Raji (cell line): ENCODE data around the gene AIF1.

ENCODE experiments used
- POLR2A ChIP-seq: IDR thresholded peaks from 2 replicates; pipeline ENCODE4 v1.6.1; 2011; ENCODE audit warnings: low read depth, low read length, control low read depth; ENCODE audit not compliant: insufficient read depth

The AIF1 gene

DNA sequence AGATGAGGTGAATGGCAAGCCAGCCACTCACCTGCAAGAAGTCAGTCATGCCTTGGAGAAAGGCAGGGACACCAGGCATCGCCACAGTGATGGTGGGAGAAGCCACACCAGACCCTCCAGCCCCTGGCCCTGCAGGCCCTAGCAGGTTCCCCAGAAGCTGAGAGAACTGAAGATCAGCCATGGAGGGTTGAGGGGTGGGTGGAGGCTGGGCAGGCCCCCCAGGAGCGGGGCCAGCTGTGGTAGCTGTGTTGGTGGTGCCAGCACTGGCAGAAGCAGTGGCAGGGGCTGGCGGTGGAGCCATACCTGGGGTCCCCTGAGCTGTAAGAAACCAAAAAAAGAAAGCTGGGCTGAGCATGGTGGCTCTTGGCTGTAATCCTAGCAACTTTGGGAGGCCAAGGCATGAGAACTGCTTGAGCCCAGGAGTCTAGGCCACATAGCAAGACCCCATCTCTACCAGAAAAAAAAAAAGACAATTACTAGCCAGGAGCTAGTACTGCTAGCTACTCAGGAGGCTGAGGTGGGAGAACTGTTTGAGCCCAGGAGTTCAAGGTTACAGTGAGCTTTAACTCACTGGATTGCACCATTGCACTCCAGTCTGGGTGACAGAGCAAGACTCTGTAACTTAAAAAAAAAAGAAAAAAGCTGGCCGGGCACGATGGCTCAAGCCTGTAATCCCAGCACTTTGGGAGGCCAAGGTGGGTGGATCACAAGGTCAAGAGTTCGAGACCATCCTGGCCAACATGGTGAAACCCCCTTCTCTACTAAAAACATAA is 27.9 kb downstream of the AIF1 start:
- TF ChIP-seq POLR2A = no peak

- TF ChIP-seq POLR2A = no peak
Observed at GRCh38 chr6:31643818-31644454, 28.9 kb downstream of the AIF1 start.

- TF ChIP-seq POLR2A = no peak
Observed at GRCh38 chr6:31645325-31645724, 30.3 kb downstream of the AIF1 start.

- no peak for TF ChIP-seq POLR2A
Observed at GRCh38 chr6:31651602-31652191, 36.7 kb downstream of the AIF1 start.

GRCh38 chr6:31652925-31653724 is 38.1 kb downstream of the AIF1 start:
- TF ChIP-seq POLR2A = peak; percentile 68

- no peak for TF ChIP-seq POLR2A
Observed at GRCh38 chr6:31654574-31655348, 39.7 kb downstream of the AIF1 start.

DNA sequence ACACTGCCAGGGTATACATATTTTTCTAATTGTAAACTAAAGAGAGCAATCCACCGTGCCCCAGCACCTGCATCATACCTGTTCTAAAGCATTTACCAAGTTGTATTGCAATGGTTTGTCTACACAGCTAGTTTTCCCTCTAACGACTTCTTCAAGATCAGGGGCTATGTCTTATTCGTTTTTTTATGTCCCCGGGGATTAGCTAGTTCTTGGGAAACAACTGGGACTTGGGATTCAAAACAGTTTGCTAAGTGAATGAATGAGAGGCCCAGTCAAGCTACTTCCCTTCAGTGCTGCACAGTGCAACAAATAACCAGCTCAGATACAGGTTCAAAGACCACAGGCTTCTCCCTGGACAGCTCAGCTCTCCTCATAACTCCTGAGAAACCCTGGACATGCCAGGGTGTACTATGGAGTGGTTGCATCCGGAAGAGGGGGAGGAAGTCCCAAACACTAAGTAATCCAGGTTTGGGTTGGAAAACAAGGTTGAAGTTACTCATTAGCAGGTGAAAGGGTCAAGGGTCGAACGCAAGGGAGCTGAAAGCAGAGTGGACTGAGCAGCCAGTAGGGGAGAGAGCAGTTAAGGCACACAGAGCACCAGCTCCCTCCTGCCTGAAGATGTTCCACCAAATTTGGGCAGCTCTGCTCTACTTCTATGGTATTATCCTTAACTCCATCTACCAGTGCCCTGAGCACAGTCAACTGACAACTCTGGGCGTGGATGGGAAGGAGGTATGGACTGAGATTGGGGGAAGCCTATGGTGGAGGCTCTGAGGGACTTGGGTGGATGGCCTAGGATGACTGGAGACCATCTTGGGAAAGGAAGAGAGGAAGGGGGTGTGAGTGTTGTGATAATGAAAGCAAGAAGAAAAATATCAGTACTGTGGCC is 40.6 kb downstream of the AIF1 start, which contains the start of gene APOM:
APOM (plus strand) TSS at position 546 of the 889 bp plus-strand sequence; CDS start at position 619, 73 bp downstream.
- TF ChIP-seq POLR2A = no peak

DNA sequence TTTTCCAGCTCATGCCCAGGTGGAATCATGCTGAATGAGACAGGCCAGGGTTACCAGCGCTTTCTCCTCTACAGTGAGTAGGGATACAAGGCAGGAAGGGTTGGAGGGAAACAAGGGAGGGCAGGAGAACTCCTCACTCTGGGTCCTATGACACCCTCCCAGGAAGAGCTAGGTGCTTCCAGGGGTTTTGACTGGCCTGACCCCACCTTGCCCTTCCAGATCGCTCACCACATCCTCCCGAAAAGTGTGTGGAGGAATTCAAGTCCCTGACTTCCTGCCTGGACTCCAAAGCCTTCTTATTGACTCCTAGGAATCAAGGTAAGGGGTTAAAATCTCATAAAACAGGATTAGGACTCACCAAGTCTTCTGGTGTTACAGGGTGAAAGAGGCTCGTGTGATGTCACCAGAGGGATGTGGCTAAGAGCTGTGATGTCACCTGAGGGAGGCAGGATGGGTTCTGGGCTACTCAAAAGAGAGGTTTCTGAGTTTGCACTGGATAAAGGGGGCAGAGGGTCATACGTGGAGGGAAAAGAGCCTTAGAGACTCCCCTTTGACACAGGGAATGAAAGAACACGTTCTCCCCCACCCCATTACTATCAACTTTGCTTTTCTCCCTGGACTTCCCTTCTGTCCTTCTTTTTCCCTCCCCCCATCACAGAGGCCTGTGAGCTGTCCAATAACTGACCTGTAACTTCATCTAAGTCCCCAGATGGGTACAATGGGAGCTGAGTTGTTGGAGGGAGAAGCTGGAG is 42.5 kb downstream of the AIF1 start:
- no peak for TF ChIP-seq POLR2A

DNA sequence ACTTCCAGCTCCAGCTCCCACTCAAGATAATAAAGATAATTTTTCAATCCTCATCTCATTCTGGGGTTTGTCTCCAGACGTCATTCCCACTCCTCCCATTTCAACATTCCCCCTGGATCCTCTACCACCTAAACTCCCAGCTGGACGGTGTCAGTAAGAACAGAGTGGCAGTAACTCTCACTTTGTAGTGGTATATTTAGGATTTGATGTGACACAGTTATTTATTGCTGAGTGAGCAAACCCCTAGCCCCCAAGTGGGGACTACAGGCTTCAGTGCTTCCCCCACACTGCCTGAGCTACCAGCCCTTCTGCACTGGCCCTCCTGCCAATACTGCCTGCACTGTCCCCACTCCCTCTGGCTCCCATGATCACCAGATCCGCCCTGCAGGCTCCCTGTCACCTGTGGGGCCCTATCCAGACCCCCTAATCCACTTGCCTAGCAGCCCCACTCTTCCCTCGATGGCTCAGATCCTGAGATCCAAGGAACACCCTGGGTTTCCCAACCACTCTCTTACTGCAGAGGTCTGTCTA is 43.2 kb downstream of the AIF1 start:
- TF ChIP-seq POLR2A = no peak

GRCh38 chr6:31658983-31659648 is 44.1 kb downstream of the AIF1 start:
- no peak for TF ChIP-seq POLR2A

DNA sequence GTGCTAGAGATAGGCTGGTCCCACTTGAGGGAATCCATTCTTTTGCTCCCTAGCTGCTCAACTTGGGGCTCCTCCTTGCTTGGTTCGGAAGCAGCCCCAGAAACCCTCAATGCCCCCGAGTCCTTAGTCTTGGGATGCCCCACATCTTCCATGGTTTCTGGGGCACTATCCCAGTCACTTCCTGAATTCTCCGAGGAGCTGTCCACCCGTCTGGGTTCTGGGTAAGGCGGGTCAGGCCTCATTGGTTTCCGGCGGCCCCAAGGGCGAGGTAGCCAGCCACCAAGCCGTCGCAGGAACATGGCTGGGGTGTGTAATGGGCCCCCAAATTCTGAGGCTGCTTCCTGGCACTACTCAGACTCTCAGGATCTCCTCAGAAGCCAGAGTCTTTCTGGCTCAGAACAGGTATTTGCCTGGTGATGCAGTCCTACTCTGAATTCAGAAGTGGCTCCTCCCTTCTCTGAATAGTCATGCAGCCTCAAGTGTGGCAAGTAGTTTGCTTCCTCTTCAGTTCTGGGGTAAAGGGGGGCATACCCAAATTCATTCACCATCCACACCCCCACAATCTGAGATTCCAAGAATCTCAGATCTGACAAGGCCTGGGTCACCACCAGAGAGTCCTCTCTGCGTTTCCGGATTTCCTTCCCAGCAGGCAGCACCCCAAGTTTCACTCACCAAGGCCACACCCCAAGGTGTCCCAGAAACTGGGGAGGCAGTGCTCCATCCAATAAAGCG is 44.8 kb downstream of the AIF1 start:
- no peak for TF ChIP-seq POLR2A

DNA sequence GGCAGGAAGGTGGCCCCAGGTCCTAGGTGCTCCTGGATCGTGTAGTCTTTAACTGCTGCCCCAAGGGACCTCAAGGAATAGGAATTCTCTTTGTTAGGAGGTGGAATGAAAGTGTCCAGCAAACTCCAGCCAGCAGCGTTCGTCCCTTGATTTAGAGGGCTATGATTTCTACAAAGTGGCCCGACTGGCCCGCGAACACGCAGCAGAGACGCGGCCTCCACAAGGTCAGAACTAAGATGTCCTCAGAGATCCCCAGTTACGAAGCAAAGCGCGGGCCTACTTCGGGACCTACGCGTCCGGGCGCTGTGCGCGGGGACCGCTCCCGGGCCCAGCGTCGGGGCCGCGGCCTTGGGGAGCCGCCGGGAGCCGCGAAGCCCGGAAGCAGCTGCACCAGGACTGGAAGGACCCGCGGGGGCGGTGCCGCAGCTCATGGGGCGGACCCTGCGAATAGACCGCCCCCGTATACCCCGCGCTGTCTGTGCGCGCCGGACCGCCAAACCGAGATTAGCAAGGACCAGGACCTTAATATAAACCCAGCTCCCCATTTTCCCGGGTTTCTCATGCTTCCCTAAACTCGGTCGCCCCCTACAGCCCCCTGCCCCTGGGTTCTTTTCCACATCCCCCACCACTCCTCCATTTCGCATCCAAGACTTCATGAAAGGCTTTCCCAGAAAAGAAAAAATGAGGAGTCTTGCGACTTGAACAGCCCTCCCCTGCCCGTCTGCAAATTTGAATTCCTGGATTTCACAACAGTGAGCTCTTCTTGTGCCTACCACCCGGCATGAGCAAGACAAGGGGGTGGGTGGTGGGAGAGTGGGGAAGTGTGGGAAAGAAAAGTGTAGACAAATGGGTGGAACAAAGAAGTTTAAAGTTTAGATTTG is 45.6 kb downstream of the AIF1 start, which contains the start of gene C6orf47:
C6orf47 (minus strand) TSS at position 398 of the 881 bp plus-strand sequence. CDS start 831 bp downstream, outside the sequence.
- peak; percentile 85 for TF ChIP-seq POLR2A
